HPDE6-E6E7 (cell line): ENCODE measurements around the gene CFAP52.
A peak's percentile ranks its signal among the peaks of the same experiment; 100 is the strongest.
"Not testable (repeated sequence)": the region's sequence is repeated elsewhere in the genome, so short reads cannot be mapped to it uniquely, and the experiment has no call there.

Experiments used
- DNase-seq: peaks from one replicate; pipeline ENCODE4 v3.0.0; 2011; ENCODE audit warnings: missing footprints; ENCODE audit errors: extremely low spot score

CFAP52 gene

GRCh38 chr17:9645851-9646545, 69.6 kb downstream of the CFAP52 start:
- no peak for DNase-seq

- no peak for DNase-seq
Measured at GRCh38 chr17:9646546-9646885, 70.1 kb downstream of the CFAP52 start.

- DNase-seq, result no peak
Measured at GRCh38 chr17:9647014-9647413, 70.6 kb downstream of the CFAP52 start.

- no peak for DNase-seq
Measured at GRCh38 chr17:9648521-9649110, 72.2 kb downstream of the CFAP52 start.

- DNase-seq, result no peak
Measured at GRCh38 chr17:9658593-9659211, 82.3 kb downstream of the CFAP52 start.

- DNase-seq, result no peak
Measured at GRCh38 chr17:9661027-9661426, 84.6 kb downstream of the CFAP52 start.

- not testable (repeated sequence) for DNase-seq
Measured at GRCh38 chr17:9663511-9663910, 87.1 kb downstream of the CFAP52 start.

GRCh38 chr17:9666461-9667050, 90.1 kb downstream of the CFAP52 start:
- DNase-seq, result no peak

- no peak for DNase-seq
Measured at GRCh38 chr17:9668517-9668916, 92.1 kb downstream of the CFAP52 start.

GRCh38 chr17:9669551-9670008, 93.1 kb downstream of the CFAP52 start:
- DNase-seq, result no peak

GRCh38 chr17:9670596-9670995, 94.2 kb downstream of the CFAP52 start:
- no peak for DNase-seq

GRCh38 chr17:9671559-9671958, 95.1 kb downstream of the CFAP52 start:
- no peak for DNase-seq

- DNase-seq, result no peak
Measured at GRCh38 chr17:9672266-9672665, 95.8 kb downstream of the CFAP52 start.

- no peak for DNase-seq
Measured at GRCh38 chr17:9672691-9673090, 96.2 kb downstream of the CFAP52 start.

- no peak for DNase-seq
Measured at GRCh38 chr17:9676084-9676483, 99.6 kb downstream of the CFAP52 start.

- peak; percentile 81 for DNase-seq
Measured at GRCh38 chr17:9676820-9677310, 100.4 kb downstream of the CFAP52 start.

- DNase-seq, result no peak
Measured at GRCh38 chr17:9677411-9677810, 101.0 kb downstream of the CFAP52 start.

GRCh38 chr17:9677896-9678295, 101.5 kb downstream of the CFAP52 start:
- no peak for DNase-seq

- peak; percentile 35 for DNase-seq
Measured at GRCh38 chr17:9684955-9685621, 108.6 kb downstream of the CFAP52 start.
